CD4-positive, CD25-positive, alpha-beta regulatory T cell (primary cell): Measurements from ENCODE around the gene MEI1. TPM values are rescaled to one million over a fixed set of nuclear protein-coding genes. Genes with fewer than 3 reads are reported as not detected.
"Not testable (repeated sequence)": the region's sequence is repeated elsewhere in the genome, so short reads cannot be mapped to it uniquely, and the experiment has no call there.

Source experiments
- ATAC-seq, 2 donors: fragments of 150-1000 bp; cut with Tn5 transposase; one replicate each; pipeline ENCODE4 v1.10.0; 2021; ENCODE audit warnings: low read depth in 2 of 2, moderate number of reproducible peaks in 2 of 2, moderate library complexity in 1 of 2
- DNase-seq, 3 donors: peaks; one replicate each; pipeline versions ENCODE4 v3.0.0 to v3.0.0-alpha.2; 2012 to 2022; ENCODE audit warnings: mixed read lengths in 1 of 3
- H3K27ac ChIP-seq: one replicate; pipeline ENCODE4 v1.7.0; 2013; ENCODE audit warnings: mild to moderate bottlenecking, low read length; ENCODE audit not compliant: insufficient read depth, poor library complexity, severe bottlenecking
- H3K27me3 ChIP-seq: one replicate; pipeline ENCODE4 v1.7.0; 2013; ENCODE audit warnings: low read length; ENCODE audit not compliant: control insufficient read depth, insufficient read depth
- H3K36me3 ChIP-seq: one replicate; pipeline ENCODE4 v1.7.0; 2013; ENCODE audit warnings: mild to moderate bottlenecking, low read length, moderate library complexity; ENCODE audit not compliant: control insufficient read depth, insufficient read depth
- H3K4me1 ChIP-seq: 2 replicates; pipeline ENCODE4 v1.7.0; 2013; ENCODE audit warnings: mild to moderate bottlenecking, low read length; ENCODE audit not compliant: insufficient read depth, control insufficient read depth, poor library complexity, severe bottlenecking
- H3K4me3 ChIP-seq: one replicate; pipeline ENCODE4 v1.7.0; 2013; ENCODE audit warnings: low read depth, mild to moderate bottlenecking, low read length, moderate library complexity
- H3K9me3 ChIP-seq, 2 experiments: 1 replicate in 1 of 2; 2 replicates in 1 of 2; pipeline ENCODE4 v1.7.0; 2013; ENCODE audit warnings: low read length in 2 of 2, mild to moderate bottlenecking in 1 of 2, moderate library complexity in 1 of 2; ENCODE audit not compliant: control insufficient read depth in 2 of 2
- H3K27ac Mint-ChIP-seq, 3 donors: one replicate each; pipeline ENCODE4 v1.8.0; 2020 to 2022; ENCODE audit warnings: mild to moderate bottlenecking in 3 of 3, mixed read lengths in 3 of 3, moderate library complexity in 2 of 3
- H3K27me3 Mint-ChIP-seq: one replicate; pipeline ENCODE4 v1.8.0; 2022; ENCODE audit warnings: mild to moderate bottlenecking, mixed read lengths
- H3K36me3 Mint-ChIP-seq: one replicate; pipeline ENCODE4 v1.8.0; 2020; ENCODE audit warnings: mixed read lengths
- H3K4me1 Mint-ChIP-seq, 4 donors: one replicate each; pipeline ENCODE4 v1.8.0; 2020 to 2022; ENCODE audit warnings: mixed read lengths in 4 of 4, mild to moderate bottlenecking in 1 of 4
- H3K4me3 Mint-ChIP-seq, 4 donors: one replicate each; pipeline ENCODE4 v1.8.0; 2020 to 2022; ENCODE audit warnings: mild to moderate bottlenecking in 4 of 4, mixed read lengths in 4 of 4, moderate library complexity in 3 of 4
- H3K9me3 Mint-ChIP-seq, 7 donors: one replicate each; pipeline ENCODE4 v1.8.0; 2020 to 2022; ENCODE audit warnings: mixed read lengths in 7 of 7, mild to moderate bottlenecking in 3 of 7, moderate library complexity in 2 of 7
- polyA plus RNA-seq, 4 donors: library from polyadenylated mRNA; unstranded; fragments of 300-500 nt; fragmentation: Illumina TruSeq; gene quantifications; one replicate each; pipeline ENCODE4 v1.2.3, GENCODE V29; 2021
- total RNA-seq: library from RNA; stranded (reverse); gene quantifications from one replicate; pipeline ENCODE4 v1.2.3, GENCODE V29; 2022

The MEI1 gene
- total and polyA plus RNA-seq, 5 donors from 2014 or later, result 106 to 288 (median 223) TPM

DNA sequence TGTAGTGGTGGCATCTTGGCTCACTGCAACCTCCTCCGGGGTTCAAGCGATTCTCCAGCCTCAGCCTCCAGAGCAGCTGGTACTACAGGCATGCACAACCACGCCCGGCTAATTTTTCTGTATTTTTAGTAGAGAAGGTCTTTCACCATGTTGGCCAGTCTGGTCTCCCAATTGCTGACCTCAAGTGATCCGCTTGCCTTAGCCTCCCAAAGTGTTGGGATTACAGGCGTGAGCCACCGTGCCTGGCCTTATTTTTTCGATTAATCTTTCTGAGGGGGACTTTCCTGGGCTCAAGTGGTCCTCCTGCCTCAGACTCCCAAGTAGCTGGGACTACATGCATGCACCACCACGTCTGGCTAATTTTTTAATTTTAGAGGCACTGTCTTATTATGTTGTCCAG is 16.3 kb upstream of the MEI1 start:
- Mint-ChIP-seq H3K9me3 (peaks cover 0 to 3% (median 0%) of the 10 kb centered on the region in 7 donors), H3K36me3 (peaks cover 9% of the 10 kb centered on the region), H3K27me3 (no peaks in the 10 kb centered on the region), H3K4me3 (peak overlapping the region; percentile 97 to 100 (median 98)), H3K4me1 (peaks cover 17 to 59% (median 22%) of the 10 kb centered on the region in 4 donors), H3K27ac (peak overlapping the region; percentile 95 to 100 (median 99))
- Histone ChIP-seq H3K4me1 (peaks cover 27% of the 10 kb centered on the region), H3K27me3 (no peaks in the 10 kb centered on the region), H3K27ac (peak overlapping the region; percentile 93), H3K4me3 (peak overlapping the region; percentile 82), H3K9me3 (no peaks in the 10 kb centered on the region), H3K36me3 (peaks cover 25% of the 10 kb centered on the region)
- ATAC-seq, result no peak
- DNase-seq, result no peak

DNA sequence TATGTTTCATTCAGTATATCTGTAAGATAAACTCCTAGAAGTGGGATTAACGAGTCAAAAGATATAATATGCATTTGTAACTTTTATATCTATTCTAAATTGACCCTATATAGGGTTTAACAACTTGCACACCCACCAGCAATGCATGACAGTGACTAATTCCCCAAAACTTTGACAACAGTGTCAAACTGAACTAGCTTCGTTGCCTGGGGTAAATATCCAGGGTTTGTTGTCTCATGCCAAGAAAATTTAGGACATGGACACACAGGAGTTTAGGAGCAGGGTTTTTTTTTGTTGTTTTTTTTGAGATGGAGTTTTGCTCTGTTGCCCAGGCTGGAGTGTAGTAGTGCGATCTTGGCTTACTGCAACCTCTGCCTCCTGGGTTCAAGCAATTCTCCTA is 15.7 kb upstream of the MEI1 start:
- Mint-ChIP-seq H3K27me3 (no peaks in the 10 kb centered on the region), H3K27ac (peak overlapping the region in 2 of 3 donors; percentile 99 to 100), H3K9me3 (peaks cover 0 to 3% (median 0%) of the 10 kb centered on the region in 7 donors), H3K36me3 (peaks cover 3% of the 10 kb centered on the region), H3K4me1 (peaks cover 13 to 56% (median 24%) of the 10 kb centered on the region in 4 donors), H3K4me3 (peak overlapping the region in 3 of 4 donors; percentile 19 to 100 (median 77))
- peaks cover 31% of the 10 kb centered on the region for H3K4me1 ChIP-seq
- no peaks in the 10 kb centered on the region for H3K9me3 ChIP-seq
- H3K36me3 ChIP-seq, result peaks cover 19% of the 10 kb centered on the region
- no peak for DNase-seq
- no peaks in the 10 kb centered on the region for H3K27me3 ChIP-seq
- no peak overlapping the region for H3K4me3 ChIP-seq
- peak overlapping the region; percentile 93 for H3K27ac ChIP-seq
- no peak for ATAC-seq

DNA sequence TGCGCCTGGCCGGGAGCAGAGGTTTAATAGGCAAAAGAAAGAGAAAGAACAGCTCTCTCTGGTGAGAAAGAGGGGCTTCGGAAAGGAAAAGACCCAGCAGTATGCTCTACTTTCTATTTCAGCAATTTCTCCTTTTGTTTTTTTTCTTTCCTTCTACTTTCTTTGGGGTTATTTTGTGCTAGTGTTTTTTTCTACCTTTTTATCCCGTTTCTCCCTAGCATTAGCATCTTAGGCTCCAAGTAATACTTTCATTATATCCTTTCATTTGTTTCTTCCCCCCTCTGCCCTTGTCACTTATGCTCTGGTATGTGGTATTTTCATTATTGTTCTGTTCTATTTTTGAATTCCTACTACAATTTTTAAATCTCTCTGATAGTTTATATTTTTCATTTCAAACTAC is 15.1 kb upstream of the MEI1 start:
- peaks cover 17% of the 10 kb centered on the region for H3K36me3 ChIP-seq
- Mint-ChIP-seq H3K4me1 (peaks cover 13 to 61% (median 28%) of the 10 kb centered on the region in 4 donors), H3K36me3 (peaks cover 3% of the 10 kb centered on the region), H3K9me3 (peaks cover 0 to 3% (median 0%) of the 10 kb centered on the region in 7 donors), H3K27me3 (no peaks in the 10 kb centered on the region), H3K4me3 (peak overlapping the region in 1 of 4 donors; percentile 75), H3K27ac (peak overlapping the region; percentile 56 to 100 (median 99))
- no peak overlapping the region for H3K27ac ChIP-seq
- H3K27me3 ChIP-seq, result no peaks in the 10 kb centered on the region
- H3K9me3 ChIP-seq, result no peaks in the 10 kb centered on the region
- peaks cover 36% of the 10 kb centered on the region for H3K4me1 ChIP-seq
- DNase-seq, result no peak
- no peak overlapping the region for H3K4me3 ChIP-seq
- ATAC-seq, result no peak

DNA sequence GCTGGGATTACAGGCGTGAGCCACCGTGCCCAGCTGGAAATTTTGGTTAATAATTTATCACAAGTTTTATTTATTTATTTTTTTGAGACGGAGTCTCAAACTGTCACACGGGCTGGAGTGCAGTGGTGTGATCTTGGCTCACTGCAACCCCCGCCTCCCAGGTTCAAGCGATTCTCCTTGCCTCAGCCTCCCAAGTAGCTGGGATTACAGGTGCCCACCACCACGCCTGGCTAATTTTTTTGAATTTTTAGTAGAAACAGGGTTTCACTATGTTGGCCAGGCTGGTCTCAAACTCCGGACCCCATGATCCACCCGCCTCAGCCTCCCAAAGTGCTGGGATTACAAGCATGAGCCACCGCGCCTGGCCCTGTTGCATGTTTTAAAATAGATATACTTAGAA is 12.4 kb upstream of the MEI1 start:
- H3K9me3 ChIP-seq, ATAC-seq, H3K27me3 ChIP-seq, H3K27me3 Mint-ChIP-seq, H3K36me3 Mint-ChIP-seq, H3K9me3 Mint-ChIP-seq, DNase-seq, H3K36me3 ChIP-seq: not testable (repeated sequence)
- Histone ChIP-seq H3K27ac (peak overlapping the region; percentile 97), H3K4me1 (peaks cover 29% of the 10 kb centered on the region), H3K4me3 (peak overlapping the region; percentile 94)
- H3K27ac Mint-ChIP-seq, result peak overlapping the region; percentile 92 to 99 (median 99)
- peaks cover 17 to 54% (median 33%) of the 10 kb centered on the region in 4 donors for H3K4me1 Mint-ChIP-seq
- H3K4me3 Mint-ChIP-seq, result peak overlapping the region; percentile 95 to 98 (median 97)

DNA sequence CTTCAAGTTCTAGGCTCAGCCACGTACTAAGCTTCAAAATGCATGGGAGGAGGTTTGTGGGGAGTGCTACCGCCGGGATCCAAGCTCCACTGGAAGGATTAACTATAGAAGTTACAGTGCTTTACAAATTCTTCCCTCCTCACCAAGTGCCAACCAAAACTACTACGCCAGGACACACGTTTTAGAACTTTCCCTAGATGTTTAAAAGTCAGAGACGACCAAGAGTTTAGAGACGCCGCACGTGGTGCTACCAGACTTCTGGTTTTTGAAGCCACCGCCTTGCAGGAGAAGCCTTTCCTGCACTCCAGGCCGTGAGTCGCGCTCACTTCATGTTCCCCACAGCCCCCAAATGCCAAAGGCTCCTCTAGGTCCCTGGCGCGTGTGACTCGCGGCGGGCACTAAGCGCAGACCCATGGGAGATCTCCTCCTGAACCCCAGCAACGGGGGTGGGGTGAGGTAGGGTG is 11.4 kb upstream of the MEI1 start:
- peaks cover 23% of the 10 kb centered on the region for H3K4me1 ChIP-seq
- H3K9me3 ChIP-seq, result no peaks in the 10 kb centered on the region
- peak overlapping the region; percentile 99 for H3K27ac Mint-ChIP-seq
- H3K27me3 ChIP-seq, result no peaks in the 10 kb centered on the region
- no peaks in the 10 kb centered on the region for H3K36me3 ChIP-seq
- DNase-seq (peak in 1 of 3 donors; percentile 53), ATAC-seq (no peak)
- H3K4me1 Mint-ChIP-seq, result peaks cover 9 to 45% (median 30%) of the 10 kb centered on the region in 4 donors
- no peaks in the 10 kb centered on the region for H3K27me3 Mint-ChIP-seq
- peak overlapping the region; percentile 94 for H3K4me3 ChIP-seq
- peak overlapping the region; percentile 97 for H3K27ac ChIP-seq
- H3K36me3 Mint-ChIP-seq, result no peaks in the 10 kb centered on the region
- H3K4me3 Mint-ChIP-seq, result peak overlapping the region; percentile 95 to 98 (median 97)
- no peaks in the 10 kb centered on the region for H3K9me3 Mint-ChIP-seq

DNA sequence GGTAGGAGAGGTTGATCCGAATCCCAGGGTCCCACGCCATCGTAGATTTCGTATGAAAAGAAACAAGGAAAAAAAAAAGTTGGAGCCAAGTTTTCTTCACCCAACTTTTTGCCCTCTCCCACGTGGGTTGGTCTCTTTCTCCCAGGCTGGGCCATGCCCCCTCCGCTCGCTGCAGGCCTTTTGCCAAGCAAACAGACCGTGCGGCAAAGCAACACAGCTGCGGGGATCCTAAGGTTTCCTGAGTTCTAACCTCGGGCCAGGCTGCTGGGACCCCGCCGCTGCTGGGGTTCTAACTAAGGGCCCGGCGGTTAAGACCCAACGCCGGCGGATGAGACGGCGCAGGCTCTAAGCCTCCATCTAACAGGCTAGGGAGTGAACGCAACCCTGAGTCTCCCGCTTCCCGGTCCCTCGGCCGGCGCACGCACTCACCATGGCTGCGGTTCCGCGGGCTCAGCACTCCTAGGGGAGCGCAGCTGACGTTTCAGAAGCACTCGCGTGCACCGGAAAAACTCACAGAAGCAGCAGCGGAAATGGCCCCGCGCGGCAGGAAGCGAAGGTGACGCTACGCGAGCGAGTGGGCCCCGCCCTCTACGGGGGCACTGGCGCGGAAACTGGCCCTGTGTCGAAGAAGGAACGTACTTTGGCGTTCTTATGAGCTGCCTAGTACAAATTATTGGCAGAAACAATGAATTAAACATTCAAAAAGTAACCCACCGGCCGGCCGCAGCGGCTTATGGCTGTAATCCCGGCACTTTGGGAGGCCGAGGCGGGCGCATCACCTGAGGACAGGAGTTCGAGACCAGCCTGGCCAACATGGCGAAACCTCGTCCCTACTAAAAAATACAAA is 10.7 kb upstream of the MEI1 start, which contains the start of gene SNU13:
TSS of gene SNU13 (minus strand) at position 503 of the 847 bp plus-strand sequence. CDS start at position 432, 71 bp downstream.
- ATAC-seq (peak; percentile 96 to 97), DNase-seq (peak; percentile 91 to 96 (median 92))
- no peaks in the 10 kb centered on the region for H3K27me3 Mint-ChIP-seq
- peak within 1 kb of the TSS; percentile 95 to 98 (median 97) for H3K4me3 Mint-ChIP-seq
- Histone ChIP-seq H3K9me3 (no peaks in the 10 kb centered on the region), H3K4me1 (peaks cover 21% of the 10 kb centered on the region), H3K27me3 (no peaks in the 10 kb centered on the region), H3K27ac (peak within 1 kb of the TSS; percentile 97), H3K36me3 (peaks cover 3% of the 10 kb centered on the region), H3K4me3 (peak within 1 kb of the TSS; percentile 94)
- H3K36me3 Mint-ChIP-seq, result no peaks in the 10 kb centered on the region
- no peaks in the 10 kb centered on the region for H3K9me3 Mint-ChIP-seq
- peak within 1 kb of the TSS; percentile 99 for H3K27ac Mint-ChIP-seq
- peaks cover 9 to 42% (median 27%) of the 10 kb centered on the region in 4 donors for H3K4me1 Mint-ChIP-seq

DNA sequence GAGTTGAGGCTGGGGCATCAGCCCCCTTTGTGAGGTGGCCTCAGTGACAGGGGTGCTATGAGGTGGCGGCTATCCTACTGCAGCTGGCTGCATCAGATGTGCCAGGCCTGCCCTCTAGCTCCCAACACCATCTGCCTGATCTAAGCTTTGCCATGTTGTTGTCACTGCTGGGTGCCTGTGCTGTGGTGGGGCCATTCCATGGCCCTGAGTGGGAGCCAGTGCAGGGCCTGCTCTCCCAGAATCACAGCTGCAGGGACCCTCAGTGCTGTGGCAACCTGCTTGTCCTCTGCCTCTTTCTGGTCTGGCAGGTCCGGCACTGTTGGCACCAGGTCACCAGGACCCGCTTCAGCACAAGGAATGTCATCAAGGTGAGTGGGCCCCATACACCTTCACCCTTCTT is 8.8 kb upstream of the MEI1 start:
- no peaks in the 10 kb centered on the region for H3K9me3 Mint-ChIP-seq
- H3K4me1 ChIP-seq, result peaks cover 21% of the 10 kb centered on the region
- H3K27me3 Mint-ChIP-seq, result no peaks in the 10 kb centered on the region
- H3K9me3 ChIP-seq, result no peaks in the 10 kb centered on the region
- no peak for ATAC-seq
- H3K27ac ChIP-seq, result peak overlapping the region; percentile 29
- no peak for DNase-seq
- H3K4me1 Mint-ChIP-seq, result peaks cover 9 to 37% (median 22%) of the 10 kb centered on the region in 4 donors
- peak overlapping the region; percentile 43 to 95 (median 84) for H3K4me3 Mint-ChIP-seq
- no peaks in the 10 kb centered on the region for H3K36me3 Mint-ChIP-seq
- H3K27me3 ChIP-seq, result no peaks in the 10 kb centered on the region
- peaks cover 9% of the 10 kb centered on the region for H3K36me3 ChIP-seq
- no peak overlapping the region for H3K4me3 ChIP-seq
- H3K27ac Mint-ChIP-seq, result peak overlapping the region; percentile 93 to 99 (median 99)
